Measurements from ENCODE around the gene ACSM3. TPM values are rescaled to one million over a fixed set of nuclear protein-coding genes. Genes with fewer than 3 reads are reported as not detected.

The ACSM3 gene
- total and polyA plus RNA-seq, 2 donors (not counting 3 experiments of a cell fraction or from before 2014, with no cell fraction given) = 23.7 to 37.3 TPM

GRCh38 chr16:20766294-20766693 is 2.5 kb downstream of the ACSM3 start:
- no peak overlapping the region for H3K4me3 ChIP-seq (replicated peaks in 1 of 3; ENCODE audit: insufficient read depth in 1 of 3, low read depth in 1 of 3, low read length in 3 of 3)
- no peak overlapping the region for H3K4me2 ChIP-seq (ENCODE audit: insufficient read depth, low read length)
- no peaks in the 10 kb centered on the region for H3K9me1 ChIP-seq (replicated peaks; ENCODE audit: control insufficient read depth, extremely low read depth, insufficient read depth, low read length)
- POLR2A ChIA-PET = no interaction called here
- no peak overlapping the region for H3K9ac ChIP-seq (replicated peaks; ENCODE audit: extremely low read depth, insufficient read depth, low read length)
- DNase-seq (ENCODE audit: low read depth, low spot score) = no peak
- intact Hi-C loops (cut with micrococcal nuclease) = no loop called here
- H3K4me1 ChIP-seq (ENCODE audit: control insufficient read depth, extremely low read depth, insufficient read depth, low read length) = no peaks in the 10 kb centered on the region
- H4K20me1 ChIP-seq (replicated peaks; ENCODE audit: control insufficient read depth, extremely low read depth, insufficient read depth, low read length) = no peaks in the 10 kb centered on the region
- CTCF ChIA-PET = interaction anchor here (3.2 kb wide), 1 partner anchor 8 kb away, joined by 15 read pairs; no protein-coding TSS in a partner anchor
- BruUV-seq (replicated peaks) = no TSS peak
- peaks cover 7% of the 10 kb centered on the region in 2 experiments for H3K27me3 ChIP-seq (ENCODE audit: control insufficient read depth in 2 of 2, insufficient read depth in 2 of 2, low read length in 2 of 2)
- H2AFZ ChIP-seq (ENCODE audit: low read depth, low read length) = no peak overlapping the region
- no peaks in the 10 kb centered on the region for H3K79me2 ChIP-seq (ENCODE audit: control insufficient read depth, insufficient read depth, low read length)
- dilution Hi-C loops (cut with MboI; ENCODE audit: extremely low pct_ligation_motif_present, low sequenced_read_pairs) = no loop called here
- TF ChIP-seq JUN (IDR thresholded peaks at IDR 0.05; ENCODE audit: borderline replicate concordance, insufficient read depth, insufficient read length, low read depth) = no peak
- no peak for TF ChIP-seq MAX (IDR thresholded peaks at IDR 0.05; ENCODE audit: insufficient read depth, insufficient read length)
- no peak for TF ChIP-seq CTCF (IDR thresholded peaks at IDR 0.05; ENCODE audit: extremely low read depth in 1 of 2, insufficient read depth in 1 of 2, low read depth in 1 of 2, low read length in 2 of 2)
- TF ChIP-seq EZH2 (IDR thresholded peaks at IDR 0.05; ENCODE audit: borderline replicate concordance, low read depth, low read length, severe bottlenecking) = no peak
- TF ChIP-seq FOS (IDR thresholded peaks at IDR 0.05; ENCODE audit: borderline replicate concordance, insufficient read depth, low read length) = no peak
- TF ChIP-seq POLR2A (IDR thresholded peaks at IDR 0.05; ENCODE audit: low read depth, low read length) = no peak
- no peak for TF ChIP-seq MYC (IDR thresholded peaks at IDR 0.05; ENCODE audit: low read depth, low read length)
- no peak for TF ChIP-seq GATA2 (IDR thresholded peaks at IDR 0.05; ENCODE audit: insufficient read depth, insufficient read length, low read depth, low read length)
- TF ChIP-seq POLR2AphosphoS5 (IDR thresholded peaks at IDR 0.05; ENCODE audit: insufficient read depth, low read depth, low read length) = no peak
- no peaks in the 10 kb centered on the region for H3K36me3 ChIP-seq (ENCODE audit: control insufficient read depth in 2 of 2, extremely low read depth in 1 of 2, insufficient read depth in 2 of 2, low read length in 2 of 2)
- H3K9me3 ChIP-seq (replicated peaks; ENCODE audit: control insufficient read depth, insufficient read depth, low read length) = no peaks in the 10 kb centered on the region
- no peak overlapping the region for H3K27ac ChIP-seq (ENCODE audit: insufficient read depth, low read depth, low read length)
- no peak for FAIRE-seq

Data from endothelial cell of umbilical vein (primary cell).